NB4 (cell line): ENCODE data around the gene NSUN4.
"Not testable (repeated sequence)": the region's sequence is repeated elsewhere in the genome, so short reads cannot be mapped to it uniquely, and the experiment has no call there.

Experiments
- DNase-seq: peaks from one replicate; pipeline ENCODE4 v3.0.0; 2010; ENCODE audit warnings: low read depth
- H3K4me3 ChIP-seq: one replicate; pipeline ENCODE4 v1.5.1; 2011; ENCODE audit warnings: mild to moderate bottlenecking, low read depth, low read length, moderate library complexity
- MYC ChIP-seq: IDR thresholded peaks from 2 replicates; pipeline ENCODE4 v1.6.1; 2011; ENCODE audit warnings: low read depth, low read length
- POLR2A ChIP-seq: IDR thresholded peaks from 2 replicates; pipeline ENCODE4 v1.6.1; 2011; ENCODE audit warnings: mild to moderate bottlenecking; ENCODE audit not compliant: insufficient read length; ENCODE audit errors: extremely low read depth
- TF ChIP-seq, protein P1 (sequence below): IDR thresholded peaks from one replicate; pipeline ENCODE4 v1.5.1; 2012; ENCODE audit warnings: low read depth, low read length
- TF ChIP-seq, protein P2 (sequence below): IDR thresholded peaks from 2 replicates; pipeline ENCODE4 v1.6.1; 2011; ENCODE audit warnings: low read depth, low read length

Gene NSUN4

DNA sequence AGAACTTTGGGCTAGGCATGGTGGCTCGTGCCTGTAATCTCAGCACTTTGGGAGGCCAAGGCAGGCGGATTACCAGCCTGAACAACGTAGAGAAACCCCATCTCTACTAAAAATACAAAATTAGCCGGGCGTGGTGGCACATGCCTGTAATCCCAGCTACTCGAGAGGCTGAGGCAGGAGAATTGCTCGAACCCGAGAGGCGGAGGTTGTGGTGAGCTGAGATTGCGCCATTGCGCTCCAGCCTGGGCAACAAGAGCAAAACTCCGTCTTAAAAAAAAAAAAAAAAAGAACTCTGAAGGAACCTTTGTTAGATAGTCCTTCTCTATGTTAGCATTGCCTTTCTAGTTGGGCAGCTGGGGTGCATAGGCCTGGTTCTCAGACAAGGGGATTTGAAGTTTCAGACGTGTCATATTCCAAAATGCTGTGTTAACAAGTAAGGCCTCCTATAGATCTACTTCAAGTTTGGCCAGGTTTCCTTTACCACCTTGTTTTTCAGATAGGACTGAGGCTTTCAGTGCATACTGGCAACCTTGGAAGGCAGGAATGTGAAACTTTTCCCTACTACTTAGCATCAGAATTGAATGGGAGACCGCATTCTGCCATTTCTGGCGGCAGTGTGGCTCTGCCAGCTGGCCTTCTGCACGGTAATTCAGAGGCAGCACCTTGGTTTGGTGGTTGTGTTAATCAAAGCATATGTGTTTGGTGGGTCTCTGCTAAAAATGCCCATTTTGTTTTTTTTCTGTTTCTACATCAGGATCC, 31.0 kb upstream of the NSUN4 start:
- TF ChIP-seq, protein P1, sequence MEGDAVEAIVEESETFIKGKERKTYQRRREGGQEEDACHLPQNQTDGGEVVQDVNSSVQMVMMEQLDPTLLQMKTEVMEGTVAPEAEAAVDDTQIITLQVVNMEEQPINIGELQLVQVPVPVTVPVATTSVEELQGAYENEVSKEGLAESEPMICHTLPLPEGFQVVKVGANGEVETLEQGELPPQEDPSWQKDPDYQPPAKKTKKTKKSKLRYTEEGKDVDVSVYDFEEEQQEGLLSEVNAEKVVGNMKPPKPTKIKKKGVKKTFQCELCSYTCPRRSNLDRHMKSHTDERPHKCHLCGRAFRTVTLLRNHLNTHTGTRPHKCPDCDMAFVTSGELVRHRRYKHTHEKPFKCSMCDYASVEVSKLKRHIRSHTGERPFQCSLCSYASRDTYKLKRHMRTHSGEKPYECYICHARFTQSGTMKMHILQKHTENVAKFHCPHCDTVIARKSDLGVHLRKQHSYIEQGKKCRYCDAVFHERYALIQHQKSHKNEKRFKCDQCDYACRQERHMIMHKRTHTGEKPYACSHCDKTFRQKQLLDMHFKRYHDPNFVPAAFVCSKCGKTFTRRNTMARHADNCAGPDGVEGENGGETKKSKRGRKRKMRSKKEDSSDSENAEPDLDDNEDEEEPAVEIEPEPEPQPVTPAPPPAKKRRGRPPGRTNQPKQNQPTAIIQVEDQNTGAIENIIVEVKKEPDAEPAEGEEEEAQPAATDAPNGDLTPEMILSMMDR: no peak
- TF ChIP-seq, protein P2, sequence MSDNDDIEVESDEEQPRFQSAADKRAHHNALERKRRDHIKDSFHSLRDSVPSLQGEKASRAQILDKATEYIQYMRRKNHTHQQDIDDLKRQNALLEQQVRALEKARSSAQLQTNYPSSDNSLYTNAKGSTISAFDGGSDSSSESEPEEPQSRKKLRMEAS: no peak
- no peak for TF ChIP-seq MYC
- TF ChIP-seq POLR2A: no peak
- no peak for DNase-seq
- H3K4me3 ChIP-seq: no peak overlapping the region

DNA sequence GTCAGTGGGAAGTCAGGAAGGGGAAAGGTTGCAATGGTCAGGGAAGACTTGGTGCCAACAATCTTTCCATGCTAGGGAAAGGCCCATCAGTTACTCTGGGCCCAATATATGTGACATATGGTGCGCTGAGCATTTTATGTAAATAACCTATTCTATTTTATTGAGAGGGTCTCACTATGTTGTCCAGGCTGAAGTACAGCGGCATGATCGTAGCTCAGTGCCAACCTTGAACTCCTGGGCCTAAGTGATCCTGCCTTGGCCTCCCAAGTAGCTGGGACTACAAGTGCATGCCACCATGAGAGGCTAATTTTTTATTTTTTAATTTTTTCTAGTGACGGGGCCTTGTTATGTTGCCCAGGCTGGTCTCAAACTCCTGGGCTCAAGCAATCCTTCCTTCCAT, 30.3 kb upstream of the NSUN4 start:
- TF ChIP-seq POLR2A (no peak), MYC (no peak)
- TF ChIP-seq, protein P1: no peak
- TF ChIP-seq, protein P2: no peak
- DNase-seq: no peak
- no peak overlapping the region for H3K4me3 ChIP-seq

DNA sequence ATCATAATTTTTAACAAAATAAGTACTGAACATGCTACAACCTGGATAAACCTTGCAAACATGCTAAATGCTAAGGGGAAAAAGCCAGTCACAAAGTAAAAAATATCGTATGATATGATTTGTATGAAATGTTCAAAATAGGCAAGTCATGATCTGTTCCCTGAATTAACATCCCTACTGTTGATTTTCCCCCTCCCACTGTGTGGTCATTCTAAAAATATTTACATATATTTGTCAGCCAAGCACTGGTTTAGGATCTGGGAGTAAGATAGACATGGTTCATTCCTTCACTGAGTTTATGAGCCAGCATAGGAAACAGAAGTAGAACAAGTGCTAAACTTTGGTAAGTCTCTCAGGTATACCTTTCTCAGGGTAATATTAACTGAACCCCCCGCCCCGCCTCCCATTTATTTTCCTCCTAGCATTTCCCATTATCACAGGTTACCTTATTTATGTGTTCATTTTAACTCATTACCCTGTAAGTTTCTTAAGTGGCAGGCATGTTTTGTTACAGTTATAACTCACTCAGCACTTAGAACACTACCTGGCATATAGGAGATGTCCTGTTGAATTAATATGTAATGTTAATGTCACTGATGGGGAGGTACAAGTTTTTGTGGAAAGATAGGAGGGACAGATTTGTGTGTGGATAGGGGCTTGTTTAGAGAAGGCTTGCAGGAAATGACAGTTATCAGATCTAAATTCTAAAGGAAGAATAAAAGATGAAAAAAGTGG, 24.8 kb upstream of the NSUN4 start:
- TF ChIP-seq POLR2A: no peak
- TF ChIP-seq, protein P1: no peak
- TF ChIP-seq, protein P2: no peak
- no peak overlapping the region for H3K4me3 ChIP-seq
- no peak for DNase-seq

GRCh38 chr1:46317323-46317722, 23.3 kb upstream of the NSUN4 start:
- no peak for TF ChIP-seq POLR2A
- TF ChIP-seq, protein P2: no peak
- no peak for TF ChIP-seq MYC
- TF ChIP-seq, protein P1: no peak
- H3K4me3 ChIP-seq: no peak overlapping the region
- DNase-seq: no peak

DNA sequence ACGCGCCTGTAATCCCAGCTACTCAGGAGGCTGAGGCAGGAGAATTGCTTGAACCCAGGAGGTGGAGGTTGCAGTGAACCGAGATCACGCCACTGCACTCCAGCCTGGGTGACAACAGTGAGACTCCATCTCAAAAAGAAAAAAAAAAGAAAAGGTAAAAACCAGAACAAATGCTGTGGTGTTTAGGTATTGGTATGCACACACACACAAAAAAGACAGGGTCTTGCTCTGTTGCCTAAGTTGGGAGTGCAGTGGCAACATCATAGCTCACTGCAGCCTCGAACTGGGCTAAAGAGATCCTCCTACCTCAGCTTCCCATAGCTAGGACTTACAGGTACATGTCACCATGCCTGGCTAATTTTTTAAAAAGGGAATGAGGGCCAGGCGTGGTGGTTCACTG, 21.3 kb upstream of the NSUN4 start:
- not testable (repeated sequence) for DNase-seq, H3K4me3 ChIP-seq

DNA sequence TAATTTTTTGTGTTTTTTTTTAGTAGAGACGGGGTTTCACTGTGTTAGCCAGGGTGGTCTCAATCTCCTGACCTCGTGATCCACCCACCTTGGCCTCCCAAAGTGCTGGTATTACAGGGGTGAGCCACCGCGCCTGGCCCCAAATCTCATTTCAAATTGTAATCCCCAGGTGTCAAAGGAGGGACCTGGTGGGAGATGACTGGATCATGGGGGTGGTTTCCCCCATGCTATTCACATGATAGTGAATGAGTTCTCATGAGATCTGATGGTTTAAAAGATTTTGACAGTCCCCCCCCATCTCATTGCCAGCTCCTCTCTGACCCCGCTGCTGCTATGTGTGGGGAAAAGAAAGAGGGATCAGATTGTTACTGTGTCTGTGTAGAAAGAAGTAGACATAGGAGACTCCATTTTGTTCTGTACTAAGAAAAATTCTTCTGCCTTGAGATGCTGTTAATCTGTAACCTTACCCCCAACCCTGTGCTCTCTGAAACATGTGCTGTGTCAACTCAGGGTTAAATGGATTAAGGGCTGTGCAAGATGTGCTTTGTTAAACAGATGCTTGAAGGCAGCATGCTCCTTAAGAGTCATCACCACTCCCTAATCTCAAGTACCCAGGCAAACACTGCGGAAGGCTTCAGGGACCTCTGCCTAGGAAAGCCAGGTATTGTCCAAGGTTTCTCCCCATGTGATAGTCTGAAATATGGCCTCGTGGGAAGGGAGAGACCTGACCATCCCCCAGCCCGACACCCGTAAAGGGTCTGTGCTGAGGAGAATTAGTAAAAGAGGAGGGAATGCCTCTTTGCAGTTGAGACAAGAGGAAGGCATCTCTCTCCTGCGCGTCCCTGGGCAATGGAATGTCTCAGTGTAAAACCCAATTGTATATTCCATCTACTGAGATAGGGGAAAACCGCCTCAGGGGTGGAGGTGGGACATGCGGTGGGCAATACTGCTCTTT, 20.4 kb upstream of the NSUN4 start:
- not testable (repeated sequence) for DNase-seq, H3K4me3 ChIP-seq

DNA sequence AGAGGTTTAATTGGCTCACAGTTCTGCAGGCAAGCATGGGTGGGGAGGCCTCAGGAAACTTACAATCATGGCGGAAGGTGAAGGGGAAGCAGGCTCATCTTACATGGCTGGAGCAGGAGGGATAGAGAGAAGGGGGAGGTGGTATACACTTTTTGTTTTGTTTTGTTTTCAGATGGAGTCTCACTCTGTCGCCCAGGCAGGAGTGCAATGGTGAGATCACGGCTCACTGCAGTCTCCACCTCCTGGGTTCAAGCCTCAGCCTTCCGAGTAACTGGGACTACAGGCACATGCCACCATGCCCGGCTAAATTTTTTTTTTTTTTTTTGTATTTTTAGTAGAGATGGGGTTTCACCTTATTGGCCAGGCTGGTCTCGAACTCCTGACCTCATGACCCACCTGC, 18.4 kb upstream of the NSUN4 start:
- not testable (repeated sequence) for DNase-seq, H3K4me3 ChIP-seq

DNA sequence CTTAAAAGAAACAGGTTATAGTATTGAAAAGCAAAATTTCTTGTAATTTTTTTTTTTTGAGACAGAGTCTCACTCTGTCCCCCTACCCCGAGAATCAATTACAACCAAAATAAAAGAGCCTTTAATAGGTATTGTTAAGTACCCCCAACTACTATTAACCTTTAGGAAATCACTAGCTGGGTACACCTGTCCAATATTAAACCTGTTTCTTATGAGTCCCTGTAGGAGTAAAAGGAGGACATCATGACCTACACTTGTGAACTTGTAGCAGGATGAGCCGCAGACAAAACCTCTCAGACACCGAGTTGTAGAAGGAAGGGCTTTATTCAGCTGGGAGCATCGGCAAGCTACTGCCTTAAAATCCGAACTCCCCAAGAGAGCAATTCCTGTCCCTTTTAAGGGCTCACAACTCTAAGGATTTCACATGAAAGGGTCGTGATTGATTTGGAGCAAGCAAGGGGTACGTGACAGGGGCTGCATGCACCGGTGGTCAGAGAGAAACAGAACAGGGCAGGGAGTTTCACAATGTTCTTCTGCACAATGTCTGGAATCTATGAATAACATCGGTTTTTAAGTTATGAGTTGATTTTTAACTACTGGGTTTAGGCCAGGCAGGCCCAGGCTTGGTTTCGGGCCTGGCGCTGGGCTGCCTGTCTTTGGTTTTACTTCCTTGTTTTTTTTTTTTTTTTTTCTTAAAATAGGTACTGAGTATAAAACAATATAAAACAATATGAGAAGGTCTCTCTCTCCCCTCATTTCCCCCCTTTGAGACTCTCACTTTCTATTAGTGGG, 15.1 kb upstream of the NSUN4 start:
- H3K4me3 ChIP-seq, DNase-seq: not testable (repeated sequence)

DNA sequence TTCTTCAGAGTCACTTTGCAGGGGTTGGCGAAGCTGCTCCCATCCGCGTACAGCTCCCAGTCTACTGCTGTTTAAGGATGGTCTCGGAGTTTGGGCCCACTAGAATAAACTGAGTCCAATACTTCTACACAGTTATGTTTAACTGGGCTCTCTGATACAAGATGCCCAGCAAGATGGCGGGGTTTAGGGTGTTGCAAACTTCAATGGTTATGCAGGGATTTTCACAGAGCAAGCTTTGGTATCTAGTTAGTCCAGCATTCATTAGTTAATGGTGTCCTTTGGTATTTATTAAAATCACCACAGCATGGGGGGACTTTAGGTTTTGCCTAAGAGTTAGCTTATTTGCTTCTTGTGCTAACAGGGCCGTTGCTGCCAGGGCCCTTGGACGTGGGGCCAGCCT, 12.4 kb upstream of the NSUN4 start:
- not testable (repeated sequence) for DNase-seq, H3K4me3 ChIP-seq

- H3K4me3 ChIP-seq, DNase-seq: not testable (repeated sequence)
Observed at GRCh38 chr1:46329807-46330206, 10.8 kb upstream of the NSUN4 start.

DNA sequence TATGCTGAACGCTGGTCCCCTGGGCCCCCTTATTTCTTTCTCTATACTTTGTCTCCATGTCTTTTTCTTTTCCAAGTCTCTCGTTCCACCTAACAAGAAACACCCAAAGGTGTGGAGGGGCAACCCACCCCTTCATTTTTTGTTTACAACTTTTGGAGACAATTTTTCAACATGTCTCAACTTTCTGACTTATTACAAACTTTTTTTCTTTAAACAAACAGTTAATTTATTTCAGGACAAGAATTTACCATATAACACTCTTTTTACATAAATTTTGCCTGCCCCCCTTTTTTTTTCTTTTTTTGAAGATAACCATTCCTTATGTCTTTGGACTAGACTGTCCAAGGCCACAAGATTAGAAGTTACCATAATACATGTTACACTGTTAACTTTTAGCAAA, 10.2 kb upstream of the NSUN4 start:
- DNase-seq, H3K4me3 ChIP-seq: not testable (repeated sequence)
